ENCODE data around the gene SLC25A47.

The SLC25A47 gene, protein sequence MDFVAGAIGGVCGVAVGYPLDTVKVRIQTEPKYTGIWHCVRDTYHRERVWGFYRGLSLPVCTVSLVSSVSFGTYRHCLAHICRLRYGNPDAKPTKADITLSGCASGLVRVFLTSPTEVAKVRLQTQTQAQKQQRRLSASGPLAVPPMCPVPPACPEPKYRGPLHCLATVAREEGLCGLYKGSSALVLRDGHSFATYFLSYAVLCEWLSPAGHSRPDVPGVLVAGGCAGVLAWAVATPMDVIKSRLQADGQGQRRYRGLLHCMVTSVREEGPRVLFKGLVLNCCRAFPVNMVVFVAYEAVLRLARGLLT

DNA sequence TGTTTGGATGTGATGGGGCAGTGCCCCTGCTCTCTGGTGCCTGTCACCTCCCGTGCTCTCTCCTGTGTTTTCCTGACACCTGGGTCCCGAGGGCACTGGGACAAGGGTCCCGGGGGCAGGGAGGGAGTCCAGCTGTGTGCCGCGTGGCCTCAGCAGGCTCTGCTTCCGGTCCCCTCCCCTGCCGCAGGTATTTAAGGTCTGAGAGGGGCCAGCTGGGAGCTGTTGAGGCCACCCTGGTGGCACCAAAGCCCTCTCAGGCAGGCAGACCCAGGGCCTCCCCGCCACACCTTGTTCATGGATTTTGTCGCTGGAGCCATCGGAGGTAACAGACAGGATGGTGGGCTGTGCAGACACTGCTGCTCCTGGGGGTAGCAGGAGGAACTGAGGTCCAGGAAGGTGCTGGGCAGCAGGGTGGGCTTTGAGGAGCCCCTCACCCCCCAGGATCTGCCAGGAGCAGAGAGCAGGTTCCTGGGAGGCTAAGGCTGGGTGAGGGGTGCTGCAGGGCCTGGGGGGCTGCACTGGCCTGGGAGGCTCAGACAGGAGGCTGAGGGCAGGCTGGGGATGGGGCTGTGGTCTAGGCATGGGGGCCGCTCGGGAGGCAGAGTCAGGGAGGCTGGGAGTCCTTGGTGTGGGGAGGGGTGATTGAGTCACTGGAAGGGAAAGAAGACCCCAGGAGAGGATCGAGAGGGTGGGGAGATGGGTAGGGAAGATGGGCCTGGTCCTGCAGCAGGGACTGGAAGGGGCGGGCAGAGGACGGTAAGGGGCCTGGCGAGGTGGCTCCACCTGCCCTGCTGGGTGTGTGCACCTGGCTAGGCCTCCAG is at the start of gene SLC25A47:
SLC25A47 (plus strand) TSS at position 219 of the 821 bp plus-strand sequence; CDS start at position 295, 76 bp downstream.
- Histone ChIP-seq H3F3A (ENCODE audit: low read depth) (no peaks in the 10 kb centered on the region), H3K4me3 (ENCODE audit: low read length, poor library complexity, severe bottlenecking) (no peak within 1 kb of the TSS), H3K9me2 (replicated peaks; ENCODE audit: low read depth, low read length) (no peaks in the 10 kb centered on the region), H3K9me3 (ENCODE audit: insufficient read depth, low read depth, low read length) (no peaks in the 10 kb centered on the region), H3K9ac (ENCODE audit: low read depth, low read length, poor library complexity, severe bottlenecking) (no peak within 1 kb of the TSS), H3K4me2 (ENCODE audit: low read depth, low read length, poor library complexity, severe bottlenecking) (no peak within 1 kb of the TSS), H2AFZ (ENCODE audit: low read length) (no peak within 1 kb of the TSS), H3K4me1 (ENCODE audit: insufficient read depth, low read length, poor library complexity, severe bottlenecking) (no peaks in the 10 kb centered on the region), H4K20me1 (ENCODE audit: insufficient read depth, low read length, poor library complexity, severe bottlenecking) (no peaks in the 10 kb centered on the region), H3K79me2 (ENCODE audit: insufficient read depth, low read length) (no peaks in the 10 kb centered on the region), H3K27me3 (ENCODE audit: insufficient read depth, low read length, poor library complexity, severe bottlenecking) (no peaks in the 10 kb centered on the region), H3K36me3 (ENCODE audit: insufficient read depth, low read length) (no peaks in the 10 kb centered on the region)
- no peak for TF ChIP-seq EZH2phosphoT487 (IDR thresholded peaks at IDR 0.05; ENCODE audit: borderline replicate concordance)
- TF ChIP-seq, protein P1, sequence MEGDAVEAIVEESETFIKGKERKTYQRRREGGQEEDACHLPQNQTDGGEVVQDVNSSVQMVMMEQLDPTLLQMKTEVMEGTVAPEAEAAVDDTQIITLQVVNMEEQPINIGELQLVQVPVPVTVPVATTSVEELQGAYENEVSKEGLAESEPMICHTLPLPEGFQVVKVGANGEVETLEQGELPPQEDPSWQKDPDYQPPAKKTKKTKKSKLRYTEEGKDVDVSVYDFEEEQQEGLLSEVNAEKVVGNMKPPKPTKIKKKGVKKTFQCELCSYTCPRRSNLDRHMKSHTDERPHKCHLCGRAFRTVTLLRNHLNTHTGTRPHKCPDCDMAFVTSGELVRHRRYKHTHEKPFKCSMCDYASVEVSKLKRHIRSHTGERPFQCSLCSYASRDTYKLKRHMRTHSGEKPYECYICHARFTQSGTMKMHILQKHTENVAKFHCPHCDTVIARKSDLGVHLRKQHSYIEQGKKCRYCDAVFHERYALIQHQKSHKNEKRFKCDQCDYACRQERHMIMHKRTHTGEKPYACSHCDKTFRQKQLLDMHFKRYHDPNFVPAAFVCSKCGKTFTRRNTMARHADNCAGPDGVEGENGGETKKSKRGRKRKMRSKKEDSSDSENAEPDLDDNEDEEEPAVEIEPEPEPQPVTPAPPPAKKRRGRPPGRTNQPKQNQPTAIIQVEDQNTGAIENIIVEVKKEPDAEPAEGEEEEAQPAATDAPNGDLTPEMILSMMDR (conservative IDR thresholded peaks at IDR 0.05; ENCODE audit: low read length): no peak

DNA sequence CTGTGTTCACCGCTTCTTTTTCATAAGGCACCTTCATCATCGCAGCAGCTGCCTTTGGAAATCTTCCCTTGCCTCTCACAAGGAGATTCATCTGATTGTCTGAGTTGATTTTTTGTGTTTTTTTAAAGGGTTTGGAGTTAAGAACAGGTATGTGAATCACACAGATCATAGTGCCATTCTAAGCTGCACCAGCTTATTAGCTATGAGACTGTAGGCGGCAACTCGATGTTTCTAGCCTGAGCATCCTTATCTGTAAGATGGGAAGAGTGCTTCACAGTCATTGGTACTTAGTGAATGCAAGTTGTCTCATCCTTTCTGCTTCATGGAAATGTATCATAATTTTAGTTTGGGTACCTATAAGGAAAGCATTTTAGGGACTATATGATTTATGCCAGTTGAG is 48.9 kb upstream of the SLC25A47 start:
- no peaks in the 10 kb centered on the region for H3K9me3 ChIP-seq (ENCODE audit: insufficient read depth, low read depth, low read length)
- no peak overlapping the region for H3K9ac ChIP-seq (ENCODE audit: low read depth, low read length, poor library complexity, severe bottlenecking)
- H2AFZ ChIP-seq (ENCODE audit: low read length): no peak overlapping the region
- H3K27me3 ChIP-seq (ENCODE audit: insufficient read depth, low read length, poor library complexity, severe bottlenecking): no peaks in the 10 kb centered on the region
- no peak overlapping the region for H3K4me2 ChIP-seq (ENCODE audit: low read depth, low read length, poor library complexity, severe bottlenecking)
- peaks cover 3% of the 10 kb centered on the region; the same call in 1 of the 2 replicates for H3F3A ChIP-seq (ENCODE audit: low read depth)
- peaks cover 13% of the 10 kb centered on the region for H3K4me1 ChIP-seq (ENCODE audit: insufficient read depth, low read length, poor library complexity, severe bottlenecking)
- peaks cover 77% of the 10 kb centered on the region for H3K36me3 ChIP-seq (ENCODE audit: insufficient read depth, low read length)
- H3K9me2 ChIP-seq (replicated peaks; ENCODE audit: low read depth, low read length): no peaks in the 10 kb centered on the region
- peaks cover 98% of the 10 kb centered on the region for H3K79me2 ChIP-seq (ENCODE audit: insufficient read depth, low read length)
- no peak overlapping the region for H3K4me3 ChIP-seq (ENCODE audit: low read length, poor library complexity, severe bottlenecking)
- TF ChIP-seq EZH2phosphoT487 (IDR thresholded peaks at IDR 0.05; ENCODE audit: borderline replicate concordance): no peak
- TF ChIP-seq, protein P1 (conservative IDR thresholded peaks at IDR 0.05; ENCODE audit: low read length): no peak
- peaks cover 93% of the 10 kb centered on the region for H4K20me1 ChIP-seq (ENCODE audit: insufficient read depth, low read length, poor library complexity, severe bottlenecking)

DNA sequence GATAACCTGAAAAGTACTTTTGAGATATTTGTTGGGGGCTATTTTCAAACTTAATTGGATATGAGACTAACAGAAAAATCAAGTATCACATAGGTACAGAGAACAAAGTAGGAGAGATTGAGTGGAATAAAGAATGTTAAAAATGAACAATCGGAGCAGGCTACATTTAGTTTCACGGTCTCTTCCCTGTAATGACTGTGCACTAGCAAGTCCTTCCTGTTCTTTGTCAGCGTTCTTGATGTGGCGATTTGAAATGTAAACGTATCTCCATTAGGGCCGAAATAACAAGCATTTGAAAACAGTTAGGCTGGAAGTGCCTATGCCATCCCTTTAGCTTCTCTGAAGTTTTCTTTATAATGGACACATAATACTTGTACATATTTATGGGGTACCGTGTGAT is 47.9 kb upstream of the SLC25A47 start:
- no peak overlapping the region for H3K9ac ChIP-seq (ENCODE audit: low read depth, low read length, poor library complexity, severe bottlenecking)
- H3K9me3 ChIP-seq (ENCODE audit: insufficient read depth, low read depth, low read length): no peaks in the 10 kb centered on the region
- no peaks in the 10 kb centered on the region for H3K27me3 ChIP-seq (ENCODE audit: insufficient read depth, low read length, poor library complexity, severe bottlenecking)
- H4K20me1 ChIP-seq (ENCODE audit: insufficient read depth, low read length, poor library complexity, severe bottlenecking): peaks cover 97% of the 10 kb centered on the region
- peaks cover 83% of the 10 kb centered on the region for H3K36me3 ChIP-seq (ENCODE audit: insufficient read depth, low read length)
- H3K4me1 ChIP-seq (ENCODE audit: insufficient read depth, low read length, poor library complexity, severe bottlenecking): peaks cover 13% of the 10 kb centered on the region
- no peak overlapping the region for H3K4me3 ChIP-seq (ENCODE audit: low read length, poor library complexity, severe bottlenecking)
- no peak overlapping the region for H3K4me2 ChIP-seq (ENCODE audit: low read depth, low read length, poor library complexity, severe bottlenecking)
- TF ChIP-seq, protein P1 (conservative IDR thresholded peaks at IDR 0.05; ENCODE audit: low read length): no peak
- no peak for TF ChIP-seq EZH2phosphoT487 (IDR thresholded peaks at IDR 0.05; ENCODE audit: borderline replicate concordance)
- H3K9me2 ChIP-seq (replicated peaks; ENCODE audit: low read depth, low read length): no peaks in the 10 kb centered on the region
- peaks cover 3% of the 10 kb centered on the region; the same call in 1 of the 2 replicates for H3F3A ChIP-seq (ENCODE audit: low read depth)
- H2AFZ ChIP-seq (ENCODE audit: low read length): no peak overlapping the region
- H3K79me2 ChIP-seq (ENCODE audit: insufficient read depth, low read length): peaks cover 99% of the 10 kb centered on the region
